HepG2 (cell line): ENCODE data around the gene GBX1. TPM values are rescaled to one million over a fixed set of nuclear protein-coding genes. Genes with fewer than 3 reads are reported as not detected.

Experiments used
- ATAC-seq: fragments of 200-7000 bp; cut with Tn5 transposase; 3 replicates; pipeline ENCODE4 v1.9.1; 2020; ENCODE audit warnings: mild to moderate bottlenecking, moderate library complexity
- BruUV-seq: library from RNA; stranded (reverse); fragments of 400-500 nt; replicated peaks from 2 replicates; lab custom pipeline; 2021; lab: Mats Ljungman, UMichigan
- CTCF ChIA-PET: fragments of 300-600 bp; formaldehyde crosslinking; extraction: SDS; loops from one replicate; lab custom pipeline; 2021; ENCODE audit warnings: low total read pairs, inconsistent platforms, low intra/inter-chr PET ratio; lab: Yijun Ruan, JAX
- POLR2A ChIA-PET: fragments of 350-600 bp; sonication (Branson Sonifier 250); formaldehyde crosslinking; loops from one replicate; lab custom pipeline; 2020; ENCODE audit warnings: antibody characterized with exemption, inconsistent platforms; lab: Yijun Ruan, JAX
- DNase-seq: peaks from one replicate; pipeline ENCODE4 v3.0.0-alpha.2; 2015; ENCODE audit warnings: low spot score
- FAIRE-seq: peaks from 3 replicates; lab custom pipeline; 2011; peaks lifted over from hg19 to GRCh38; lab: Jason Lieb, UNC
- H2AFZ ChIP-seq: one replicate; pipeline ENCODE4 v1.6.1; 2011; ENCODE audit warnings: low read length, inconsistent platforms
- H3K27ac ChIP-seq: fragments of 300-600 bp; 3 replicates; pipeline ENCODE4 v1.8.0; 2011; ENCODE audit warnings: mixed run types, mild to moderate bottlenecking, mixed read lengths, low read length, inconsistent platforms; ENCODE audit not compliant: insufficient read depth; ENCODE audit errors: extremely low read length
- H3K27me3 ChIP-seq, 2 experiments: fragments of 200-600 bp in 1 of 2; 2 replicates in 1 of 2; 3 replicates in 1 of 2; pipeline versions ENCODE4 v1.6.0 to v1.8.0; 2011; ENCODE audit warnings: low read length in 2 of 2, mild to moderate bottlenecking in 2 of 2, moderate library complexity in 2 of 2, inconsistent platforms in 1 of 2; ENCODE audit not compliant: insufficient read depth in 2 of 2, control insufficient read depth in 1 of 2
- H3K36me3 ChIP-seq, 2 experiments: fragments of 200-600 bp in 1 of 2; replicated peaks in 1 of 2; 2 replicates in 1 of 2; 3 replicates in 1 of 2; pipeline versions ENCODE4 v1.5.1 to v1.8.0; 2011; ENCODE audit warnings: low read length in 2 of 2, inconsistent platforms in 1 of 2; ENCODE audit not compliant: insufficient read depth in 2 of 2, control insufficient read depth in 1 of 2
- H3K4me1 ChIP-seq: 2 replicates; pipeline ENCODE4 v1.5.1; 2012; ENCODE audit warnings: low read length, inconsistent platforms; ENCODE audit not compliant: insufficient read depth
- H3K4me2 ChIP-seq: 2 replicates; pipeline ENCODE4 v1.6.0; 2011; ENCODE audit warnings: low read depth, low read length, inconsistent platforms
- H3K4me3 ChIP-seq, 3 experiments: fragments of 200-600 bp in 1 of 3; sonication (generic), shearing (Covaris generic) in 1 of 3; replicated peaks in 1 of 3; 2 replicates each; pipeline ENCODE4 v1.5.1; 2011 to 2016; ENCODE audit warnings: low read length in 3 of 3, inconsistent platforms in 2 of 3, low read depth in 2 of 3, mild to moderate bottlenecking in 2 of 3, control low read depth in 1 of 3, mixed read lengths in 1 of 3; ENCODE audit not compliant: insufficient read depth in 1 of 3
- H3K79me2 ChIP-seq: one replicate; pipeline ENCODE4 v1.6.1; 2011; ENCODE audit warnings: low read length, inconsistent platforms; ENCODE audit not compliant: insufficient read depth
- H3K9ac ChIP-seq: 2 replicates; pipeline ENCODE4 v1.6.0; 2011; ENCODE audit warnings: mild to moderate bottlenecking, low read depth, low read length, inconsistent platforms; ENCODE audit not compliant: insufficient read depth
- H3K9me3 ChIP-seq: 2 replicates; pipeline ENCODE4 v1.5.1; 2012; ENCODE audit warnings: mild to moderate bottlenecking, low read length
- H4K20me1 ChIP-seq: 2 replicates; pipeline ENCODE4 v1.6.0; 2011; ENCODE audit warnings: inconsistent platforms, mild to moderate bottlenecking, low read length, moderate library complexity; ENCODE audit not compliant: insufficient read depth
- CEBPG ChIP-seq: IDR thresholded peaks from 2 replicates; pipeline ENCODE4 v1.6.1; 2016
- KLF15 ChIP-seq: sonication (generic); formaldehyde crosslinking; IDR thresholded peaks from 2 replicates; pipeline ENCODE4 v1.8.1; 2023; ENCODE audit warnings: borderline replicate concordance, mild to moderate bottlenecking, inconsistent platforms, missing genetic modification reagents, mixed read lengths
- MXD1 ChIP-seq: sonication (generic); formaldehyde crosslinking; IDR thresholded peaks from 2 replicates; pipeline ENCODE4 v1.4.0; 2020; ENCODE audit warnings: mild to moderate bottlenecking, missing genetic modification reagents
- NFIB ChIP-seq: sonication (generic); formaldehyde crosslinking; IDR thresholded peaks from 2 replicates; pipeline ENCODE4 v1.9.0; 2021; ENCODE audit warnings: missing genetic modification reagents, mild to moderate bottlenecking, borderline replicate concordance
- PRPF4 ChIP-seq: fragments of 200-400 bp; formaldehyde crosslinking; IDR thresholded peaks from 2 replicates; pipeline ENCODE4 v1.6.1; 2016; ENCODE audit warnings: low read length, low read depth; ENCODE audit not compliant: poor library complexity, severe bottlenecking
- RBAK ChIP-seq: sonication (generic); formaldehyde crosslinking; IDR thresholded peaks from 2 replicates; pipeline ENCODE4 v1.5.1; 2020; ENCODE audit warnings: mild to moderate bottlenecking, missing genetic modification reagents
- SATB2 ChIP-seq: sonication (generic); formaldehyde crosslinking; IDR thresholded peaks from 2 replicates; pipeline ENCODE4 v1.5.0; 2020; ENCODE audit warnings: missing genetic modification reagents
- ZFP90 ChIP-seq: sonication (generic); formaldehyde crosslinking; IDR thresholded peaks from 2 replicates; pipeline ENCODE4 v1.8.0; 2022; ENCODE audit warnings: missing genetic modification reagents, mild to moderate bottlenecking, inconsistent platforms, borderline replicate concordance
- ZGPAT ChIP-seq: IDR thresholded peaks from 2 replicates; pipeline ENCODE4 v1.6.1; 2016; ENCODE audit warnings: mild to moderate bottlenecking
- ZNF33B ChIP-seq: sonication (generic); formaldehyde crosslinking; IDR thresholded peaks from 2 replicates; pipeline ENCODE4 v1.5.1; 2020; ENCODE audit warnings: mild to moderate bottlenecking, missing genetic modification reagents
- ZSCAN22 ChIP-seq: sonication (generic); formaldehyde crosslinking; IDR thresholded peaks from 2 replicates; pipeline ENCODE4 v1.4.0; 2020; ENCODE audit warnings: mild to moderate bottlenecking, missing genetic modification reagents
- WGBS: methylation state at CpG from one replicate; pipeline ENCODE4 v1.1.6; 2017; ENCODE audit warnings: low lambda C conversion rate; 5-methylcytosine and 5-hydroxymethylcytosine counted together
- in situ Hi-C: cut with HindIII; loops from 2 replicates; pipeline ENCODE4 v1.10.0; 2017; ENCODE audit warnings: low pct_unique_long_range_greater_than_20kb; ENCODE audit not compliant: extremely low pct_ligation_motif_present
- intact Hi-C: fragments of 100-400 bp; cut with micrococcal nuclease; formaldehyde crosslinking; loops from one replicate; pipeline ENCODE4 v1.10.0; 2022; ENCODE audit not compliant: unreplicated experiment
- polyA plus RNA-seq, 8 experiments: library from polyadenylated mRNA; depleted of rRNA in 3 of 8; stranded (reverse) in 7 of 8; unstranded in 1 of 8; fragments of >200 nt; fragmentation: Illumina TruSeq in 4 of 8; extraction: Trizol in 4 of 8; gene quantifications; 2 replicates each; pipeline versions ENCODE4 v1.2.1 to v1.2.3, GENCODE V29; 2011 to 2016; ENCODE audit warnings: low read depth in 4 of 8, missing spikeins in 1 of 8, mixed read lengths in 1 of 8; ENCODE audit not compliant: insufficient read depth in 1 of 8
- total RNA-seq, 5 experiments: library from RNA; depleted of rRNA; stranded (reverse); fragments of >200 nt; fragmentation: Illumina TruSeq; extraction: Trizol; gene quantifications; 2 replicates each; pipeline ENCODE4 v1.2.3, GENCODE V29; 2016; ENCODE audit warnings: low read depth in 1 of 5
- TF ChIP-seq, protein P1 (sequence below): sonication (generic); formaldehyde crosslinking; IDR thresholded peaks from 2 replicates; pipeline ENCODE4 v1.4.0; 2020; ENCODE audit warnings: missing genetic modification reagents, borderline replicate concordance
- TF ChIP-seq, protein P2 (sequence below): sonication (generic); formaldehyde crosslinking; IDR thresholded peaks from 2 replicates; pipeline ENCODE4 v1.4.0; 2020; ENCODE audit warnings: mild to moderate bottlenecking, missing genetic modification reagents

GBX1 gene
- total and polyA plus RNA-seq, 2 of the 13 experiments (the other 11 are each of a cell fraction or from before 2014, with no cell fraction given): not detected

- H3K79me2 ChIP-seq: no peaks in the 10 kb centered on the region
- POLR2A ChIA-PET: no interaction called here
- FAIRE-seq: no peak
- H3K9me3 ChIP-seq: no peaks in the 10 kb centered on the region
- no peak for TF ChIP-seq KLF15 (CRISPR knock-in tag)
- no peak for TF ChIP-seq ZNF33B (CRISPR knock-in tag)
- no peak for TF ChIP-seq CEBPG (CRISPR knock-in tag)
- TF ChIP-seq, protein P1, sequence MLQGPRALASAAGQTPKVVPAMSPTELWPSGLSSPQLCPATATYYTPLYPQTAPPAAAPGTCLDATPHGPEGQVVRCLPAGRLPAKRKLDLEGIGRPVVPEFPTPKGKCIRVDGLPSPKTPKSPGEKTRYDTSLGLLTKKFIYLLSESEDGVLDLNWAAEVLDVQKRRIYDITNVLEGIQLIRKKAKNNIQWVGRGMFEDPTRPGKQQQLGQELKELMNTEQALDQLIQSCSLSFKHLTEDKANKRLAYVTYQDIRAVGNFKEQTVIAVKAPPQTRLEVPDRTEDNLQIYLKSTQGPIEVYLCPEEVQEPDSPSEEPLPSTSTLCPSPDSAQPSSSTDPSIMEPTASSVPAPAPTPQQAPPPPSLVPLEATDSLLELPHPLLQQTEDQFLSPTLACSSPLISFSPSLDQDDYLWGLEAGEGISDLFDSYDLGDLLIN (CRISPR knock-in tag): no peak
- no peak for TF ChIP-seq ZGPAT
- no peak for TF ChIP-seq PRPF4
- TF ChIP-seq ZFP90 (CRISPR knock-in tag): no peak
- TF ChIP-seq RBAK (CRISPR knock-in tag): no peak
- TF ChIP-seq MXD1 (CRISPR knock-in tag): no peak
- TF ChIP-seq, protein P2, sequence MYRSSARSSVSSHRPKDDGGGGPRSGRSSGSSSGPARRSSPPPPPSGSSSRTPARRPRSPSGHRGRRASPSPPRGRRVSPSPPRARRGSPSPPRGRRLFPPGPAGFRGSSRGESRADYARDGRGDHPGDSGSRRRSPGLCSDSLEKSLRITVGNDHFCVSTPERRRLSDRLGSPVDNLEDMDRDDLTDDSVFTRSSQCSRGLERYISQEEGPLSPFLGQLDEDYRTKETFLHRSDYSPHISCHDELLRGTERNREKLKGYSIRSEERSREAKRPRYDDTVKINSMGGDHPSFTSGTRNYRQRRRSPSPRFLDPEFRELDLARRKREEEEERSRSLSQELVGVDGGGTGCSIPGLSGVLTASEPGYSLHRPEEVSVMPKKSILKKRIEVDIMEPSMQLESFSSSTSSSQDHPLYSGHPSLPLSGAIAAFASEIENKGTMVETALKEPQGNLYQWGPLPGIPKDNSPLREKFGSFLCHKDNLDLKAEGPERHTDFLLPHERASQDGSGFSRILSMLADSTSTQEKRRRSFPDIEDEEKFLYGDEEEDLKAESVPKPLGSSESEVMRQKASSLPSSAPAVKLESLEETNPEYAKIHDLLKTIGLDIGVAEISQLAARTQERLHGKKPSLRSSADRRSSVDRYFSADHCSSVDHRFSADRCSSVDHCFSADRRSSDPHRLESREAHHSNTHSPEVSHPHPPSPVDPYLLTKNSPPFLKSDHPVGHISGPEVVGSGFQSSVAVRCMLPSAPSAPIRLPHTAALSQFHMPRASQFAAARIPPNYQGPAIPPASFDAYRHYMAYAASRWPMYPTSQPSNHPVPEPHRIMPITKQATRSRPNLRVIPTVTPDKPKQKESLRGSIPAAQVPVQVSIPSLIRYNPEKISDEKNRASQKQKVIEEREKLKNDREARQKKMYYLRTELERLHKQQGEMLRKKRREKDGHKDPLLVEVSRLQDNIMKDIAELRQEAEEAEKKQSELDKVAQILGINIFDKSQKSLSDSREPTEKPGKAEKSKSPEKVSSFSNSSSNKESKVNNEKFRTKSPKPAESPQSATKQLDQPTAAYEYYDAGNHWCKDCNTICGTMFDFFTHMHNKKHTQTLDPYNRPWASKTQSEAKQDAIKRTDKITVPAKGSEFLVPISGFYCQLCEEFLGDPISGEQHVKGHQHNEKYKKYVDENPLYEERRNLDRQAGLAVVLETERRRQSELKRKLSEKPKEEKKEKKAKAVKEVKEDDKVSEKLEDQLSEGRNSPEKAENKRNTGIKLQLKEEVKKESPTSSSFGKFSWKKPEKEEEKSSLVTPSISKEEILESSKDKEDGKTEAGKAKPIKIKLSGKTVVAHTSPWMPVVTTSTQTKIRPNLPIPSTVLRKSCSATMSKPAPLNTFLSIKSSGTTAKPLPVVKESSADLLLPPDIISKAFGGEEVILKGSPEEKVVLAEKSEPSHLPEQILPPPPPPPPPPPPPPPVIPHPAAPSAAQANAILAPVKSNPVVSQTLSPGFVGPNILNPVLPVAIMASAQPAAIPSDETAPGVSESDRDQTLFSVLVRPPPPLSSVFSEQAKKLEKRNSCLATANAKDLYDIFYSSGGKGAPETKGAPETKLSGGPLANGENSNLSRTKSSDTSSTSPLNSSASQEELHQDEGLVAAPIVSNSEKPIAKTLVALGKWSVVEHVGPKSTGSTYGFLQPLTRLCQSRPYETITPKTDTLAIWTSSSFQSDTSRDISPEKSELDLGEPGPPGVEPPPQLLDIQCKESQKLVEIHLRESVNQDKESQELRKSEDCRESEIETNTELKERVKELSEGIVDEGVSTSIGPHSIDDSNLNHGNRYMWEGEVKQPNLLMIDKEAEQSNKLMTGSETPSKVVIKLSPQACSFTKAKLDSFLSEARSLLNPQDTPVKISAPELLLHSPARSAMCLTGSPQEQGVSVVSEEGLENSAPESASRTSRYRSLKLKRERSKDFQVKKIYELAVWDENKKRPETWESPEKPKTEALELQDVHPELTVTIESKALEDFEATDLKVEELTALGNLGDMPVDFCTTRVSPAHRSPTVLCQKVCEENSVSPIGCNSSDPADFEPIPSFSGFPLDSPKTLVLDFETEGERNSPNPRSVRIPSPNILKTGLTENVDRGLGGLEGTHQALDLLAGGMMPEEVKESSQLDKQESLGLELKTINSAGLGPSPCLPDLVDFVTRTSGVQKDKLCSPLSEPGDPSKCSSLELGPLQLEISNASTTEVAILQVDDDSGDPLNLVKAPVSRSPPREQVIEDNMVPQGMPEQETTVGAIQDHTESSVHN (CRISPR knock-in tag): no peak
- TF ChIP-seq SATB2 (CRISPR knock-in tag): no peak
- no peak for TF ChIP-seq NFIB (CRISPR knock-in tag)
- TF ChIP-seq ZSCAN22 (CRISPR knock-in tag): no peak
- TF ChIP-seq, all 625 proteins: peak for 0
- Histone ChIP-seq H3K36me3 (peaks cover 21 to 53% of the 10 kb centered on the region in 2 experiments; a peak in 4 of 5 replicates), H3K27ac (no peak overlapping the region), H3K4me3 (no peak overlapping the region), H4K20me1 (no peaks in the 10 kb centered on the region), H3K4me2 (no peak overlapping the region), H3K9ac (no peak overlapping the region), H3K27me3 (no peaks in the 10 kb centered on the region), H3K4me1 (no peaks in the 10 kb centered on the region), H2AFZ (no peak overlapping the region)
- CTCF ChIA-PET: no interaction called here
- DNase-seq (no peak), ATAC-seq (no peak)
- no CpG with 5 or more reads among the region's 3 CpGs for WGBS
- intact Hi-C loops: no loop called here
- BruUV-seq: no TSS peak
- in situ Hi-C loops: no loop called here
Measured at GRCh38 chr7:151213826-151214225, 46.3 kb upstream of the GBX1 start.
